ENCODE results near the gene ACTR2.
"Not testable (repeated sequence)": the region's sequence is repeated elsewhere in the genome, so short reads cannot be mapped to it uniquely, and the experiment has no call there.

DNA sequence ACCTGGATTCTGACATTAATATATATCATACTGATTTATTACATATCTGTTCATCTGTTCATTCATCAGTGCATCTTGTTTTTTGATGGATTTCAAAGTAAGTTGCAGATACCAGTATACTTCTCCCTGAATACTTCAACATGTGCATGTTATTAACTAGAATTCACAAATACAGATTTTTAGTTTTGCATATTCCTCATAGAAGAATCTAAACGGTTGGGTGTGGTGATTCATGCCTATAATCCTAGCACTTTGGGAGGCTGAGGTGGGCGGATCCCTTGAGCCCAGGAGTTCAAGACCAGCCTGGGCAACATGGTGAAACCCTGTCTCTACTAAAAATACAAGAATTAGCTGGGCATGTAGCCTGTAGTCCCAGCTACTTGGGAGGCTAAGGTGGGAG lies 16.8 kb downstream of the ACTR2 start:
- TF ChIP-seq, protein P1, sequence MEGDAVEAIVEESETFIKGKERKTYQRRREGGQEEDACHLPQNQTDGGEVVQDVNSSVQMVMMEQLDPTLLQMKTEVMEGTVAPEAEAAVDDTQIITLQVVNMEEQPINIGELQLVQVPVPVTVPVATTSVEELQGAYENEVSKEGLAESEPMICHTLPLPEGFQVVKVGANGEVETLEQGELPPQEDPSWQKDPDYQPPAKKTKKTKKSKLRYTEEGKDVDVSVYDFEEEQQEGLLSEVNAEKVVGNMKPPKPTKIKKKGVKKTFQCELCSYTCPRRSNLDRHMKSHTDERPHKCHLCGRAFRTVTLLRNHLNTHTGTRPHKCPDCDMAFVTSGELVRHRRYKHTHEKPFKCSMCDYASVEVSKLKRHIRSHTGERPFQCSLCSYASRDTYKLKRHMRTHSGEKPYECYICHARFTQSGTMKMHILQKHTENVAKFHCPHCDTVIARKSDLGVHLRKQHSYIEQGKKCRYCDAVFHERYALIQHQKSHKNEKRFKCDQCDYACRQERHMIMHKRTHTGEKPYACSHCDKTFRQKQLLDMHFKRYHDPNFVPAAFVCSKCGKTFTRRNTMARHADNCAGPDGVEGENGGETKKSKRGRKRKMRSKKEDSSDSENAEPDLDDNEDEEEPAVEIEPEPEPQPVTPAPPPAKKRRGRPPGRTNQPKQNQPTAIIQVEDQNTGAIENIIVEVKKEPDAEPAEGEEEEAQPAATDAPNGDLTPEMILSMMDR (IDR thresholded peaks at IDR 0.05; ENCODE audit: insufficient read depth, low read length, poor library complexity, severe bottlenecking) = not testable (repeated sequence)
- not testable (repeated sequence) for TF ChIP-seq EZH2phosphoT487 (conservative IDR thresholded peaks at IDR 0.05; ENCODE audit: low read length)

Data from SU-DHL-6 (cell line).